A549 treated with ZK216348 at 1 μM for 4 hours (cell line): ENCODE data around the gene UBAC1. TPM values are rescaled to one million over a fixed set of nuclear protein-coding genes. Genes with fewer than 3 reads are reported as not detected.

ENCODE experiments used
- total RNA-seq: library from RNA; stranded (reverse); fragments of 200-300 nt; extraction: Qiagen RNA extraction; gene quantifications from 5 replicates; pipeline ENCODE4 v1.2.3, GENCODE V29; 2022; ENCODE audit warnings: low read depth

Gene UBAC1
- 23.2 to 41.0 TPM (median 35.2 TPM) in 5 replicates for total RNA-seq

DNA sequence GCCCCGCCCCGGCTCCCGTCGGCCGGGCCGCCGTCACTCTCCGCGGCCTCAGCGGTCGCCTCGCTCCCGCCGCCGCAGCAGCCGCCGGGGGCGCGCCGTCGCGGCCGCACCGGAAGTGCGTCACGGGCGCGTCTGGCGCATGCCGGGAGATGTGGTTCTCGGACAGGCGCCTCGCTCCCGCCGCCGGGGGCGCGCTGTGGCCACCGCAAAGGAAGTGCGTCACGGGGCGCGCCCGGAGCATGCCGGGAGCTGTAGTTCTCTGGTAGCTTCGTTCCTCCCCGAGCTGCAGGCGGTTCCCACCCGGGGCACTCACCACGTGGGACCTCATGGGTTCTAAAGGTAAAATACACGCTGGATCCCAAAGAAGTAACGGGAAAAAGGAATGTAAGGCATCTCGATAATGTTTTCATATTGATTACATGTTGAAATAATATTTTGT lies at the start of gene UBAC1:
Gene UBAC1 (minus strand): TSS at position 97 of the 439 bp plus-strand sequence. CDS start 211 bp downstream, outside the sequence.

GRCh38 chr9:135907431-135908092 lies 53.6 kb downstream of the UBAC1 start, which contains the start of gene CAMSAP1:
TSS of gene CAMSAP1 (minus strand) at chr9:135907546. CDS start at chr9:135907159, 387 bp downstream.

Other genes with a start within 250 kb of the UBAC1 start
- gene CAMSAP1, start 53.8 kb downstream of the UBAC1 start, total RNA-seq: 19.4 to 22.4 TPM (median 19.7 TPM) in 5 replicates
- gene NACC2, start 133.9 kb upstream of the UBAC1 start, total RNA-seq: 19.5 to 39.4 TPM (median 34.6 TPM) in 5 replicates
- gene TMEM250, start 157.5 kb upstream of the UBAC1 start, total RNA-seq: 25.6 to 53.9 TPM (median 48.8 TPM) in 5 replicates
- 0.09 to 0.14 TPM (median 0.12 TPM) in 4 of 5 replicates, not detected in the other for gene LHX3, start 243.8 kb upstream of the UBAC1 start, total RNA-seq